ENCODE measurements around the gene SDR39U1.
"Not testable (repeated sequence)": the region's sequence is repeated elsewhere in the genome, so short reads cannot be mapped to it uniquely, and the experiment has no call there.

SDR39U1 gene, protein sequence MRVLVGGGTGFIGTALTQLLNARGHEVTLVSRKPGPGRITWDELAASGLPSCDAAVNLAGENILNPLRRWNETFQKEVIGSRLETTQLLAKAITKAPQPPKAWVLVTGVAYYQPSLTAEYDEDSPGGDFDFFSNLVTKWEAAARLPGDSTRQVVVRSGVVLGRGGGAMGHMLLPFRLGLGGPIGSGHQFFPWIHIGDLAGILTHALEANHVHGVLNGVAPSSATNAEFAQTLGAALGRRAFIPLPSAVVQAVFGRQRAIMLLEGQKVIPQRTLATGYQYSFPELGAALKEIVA

DNA sequence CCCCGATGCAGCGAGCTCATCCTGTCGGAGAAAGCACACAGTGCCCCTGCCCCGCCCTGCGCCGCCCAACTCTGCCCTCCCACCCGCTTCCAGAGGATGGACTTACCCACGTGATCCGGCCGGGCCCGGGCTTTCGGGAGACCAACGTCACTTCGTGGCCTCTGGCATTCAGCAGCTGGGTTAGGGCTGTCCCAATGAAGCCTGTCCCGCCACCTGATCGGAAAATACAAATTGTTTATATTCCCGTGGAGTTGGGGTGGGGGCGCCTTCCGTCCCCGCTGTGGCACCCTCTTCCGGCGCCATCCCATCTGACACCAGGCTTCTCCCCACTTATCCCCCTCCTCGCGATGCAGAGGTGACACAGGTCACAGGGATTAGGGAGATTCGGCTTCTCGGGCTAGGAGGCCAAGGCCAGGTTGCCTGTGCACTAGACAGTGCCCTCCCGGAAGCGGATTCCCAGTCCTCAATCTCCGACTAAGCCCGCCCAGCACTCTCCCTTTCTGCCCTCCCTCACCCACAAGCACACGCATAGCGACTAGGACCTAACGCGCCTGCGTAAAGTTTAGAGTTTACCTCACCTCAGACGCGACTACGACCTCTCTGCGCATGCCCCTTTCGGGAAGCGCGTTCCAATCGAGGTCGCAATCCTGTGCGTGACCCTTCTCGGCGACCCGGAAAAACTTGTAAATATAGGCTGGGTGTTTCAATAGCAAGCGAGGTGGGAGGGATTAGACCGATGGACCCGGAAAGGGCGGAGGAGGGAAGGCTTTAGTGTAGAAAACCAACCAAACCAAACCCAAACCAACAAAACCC lies at the start of gene SDR39U1:
SDR39U1 (minus strand) TSS at position 537 of the 813 bp plus-strand sequence; CDS start at position 530, 7 bp downstream.
- peak; percentile 99 for DNase-seq (ENCODE audit: low spot score)

DNA sequence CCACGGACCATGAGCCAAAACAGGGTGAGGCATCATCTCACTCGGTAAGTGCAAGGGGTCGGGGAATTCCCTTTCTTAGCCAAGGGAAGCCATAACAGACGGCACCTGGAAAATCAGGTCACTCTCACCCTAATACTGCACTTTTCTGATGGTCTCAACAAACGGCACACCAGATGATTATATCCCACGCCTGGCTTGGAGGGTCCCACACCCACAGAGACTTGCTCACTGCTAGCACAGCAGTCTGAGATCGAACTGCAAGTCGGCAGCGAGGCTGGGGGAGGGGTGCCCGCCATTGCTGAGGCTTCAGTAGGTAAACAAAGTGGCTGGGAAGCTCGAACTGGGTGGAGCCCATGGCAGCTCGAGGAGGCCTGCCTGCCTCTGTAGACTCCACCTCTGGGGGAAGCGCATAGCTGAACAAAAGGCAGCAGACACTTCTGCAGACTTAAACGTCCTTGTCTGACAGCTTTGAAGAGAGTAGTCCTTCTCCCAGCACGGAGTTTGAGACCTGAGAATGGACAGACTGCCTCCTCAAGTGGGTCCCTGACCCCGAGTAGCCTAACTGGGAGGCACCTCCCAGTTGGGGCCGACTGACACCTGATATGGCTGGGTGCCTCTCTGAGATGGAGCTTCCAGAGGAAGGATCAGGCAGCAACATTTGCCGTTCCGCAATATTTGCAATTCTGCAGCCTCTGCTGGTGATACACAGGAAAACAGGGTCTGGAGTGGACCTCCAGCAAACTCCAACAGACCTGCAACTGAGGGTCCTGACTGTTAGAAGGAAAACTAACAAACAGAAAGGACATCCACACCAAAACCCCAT lies 49.2 kb upstream of the SDR39U1 start:
- not testable (repeated sequence) for DNase-seq (ENCODE audit: low spot score)

DNA sequence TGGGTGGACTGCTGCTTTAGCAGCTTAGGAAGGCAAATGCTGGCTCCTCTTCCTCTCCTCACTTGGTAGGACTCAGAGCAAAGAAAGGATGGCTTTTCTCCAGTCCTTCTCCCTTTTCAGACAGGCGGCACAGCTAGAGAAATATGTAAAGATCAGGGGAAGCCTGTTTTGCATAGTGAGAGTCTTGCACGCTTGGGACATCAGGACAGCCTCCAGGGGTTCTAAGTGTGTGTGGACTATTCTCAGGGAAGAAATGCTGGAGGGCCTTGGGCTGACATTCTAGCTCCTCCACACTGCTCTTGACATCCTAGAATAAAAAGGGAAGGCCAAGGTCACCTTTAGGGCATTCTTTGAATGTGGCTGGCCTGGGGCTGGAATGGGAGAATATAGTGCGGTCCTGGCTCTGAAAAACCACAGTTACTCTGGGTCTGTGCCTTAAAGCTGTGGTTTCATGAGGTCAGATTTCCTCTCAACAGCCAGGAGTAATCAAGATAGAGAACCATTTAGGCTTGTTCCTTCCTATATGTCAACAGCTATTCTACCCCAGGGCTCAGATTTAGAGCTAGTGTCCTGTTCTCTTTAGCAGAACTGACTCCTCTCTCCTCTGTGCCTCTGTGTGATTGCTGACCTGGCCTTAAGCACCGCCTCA lies 41.2 kb upstream of the SDR39U1 start:
- no peak for DNase-seq (ENCODE audit: low spot score)

DNA sequence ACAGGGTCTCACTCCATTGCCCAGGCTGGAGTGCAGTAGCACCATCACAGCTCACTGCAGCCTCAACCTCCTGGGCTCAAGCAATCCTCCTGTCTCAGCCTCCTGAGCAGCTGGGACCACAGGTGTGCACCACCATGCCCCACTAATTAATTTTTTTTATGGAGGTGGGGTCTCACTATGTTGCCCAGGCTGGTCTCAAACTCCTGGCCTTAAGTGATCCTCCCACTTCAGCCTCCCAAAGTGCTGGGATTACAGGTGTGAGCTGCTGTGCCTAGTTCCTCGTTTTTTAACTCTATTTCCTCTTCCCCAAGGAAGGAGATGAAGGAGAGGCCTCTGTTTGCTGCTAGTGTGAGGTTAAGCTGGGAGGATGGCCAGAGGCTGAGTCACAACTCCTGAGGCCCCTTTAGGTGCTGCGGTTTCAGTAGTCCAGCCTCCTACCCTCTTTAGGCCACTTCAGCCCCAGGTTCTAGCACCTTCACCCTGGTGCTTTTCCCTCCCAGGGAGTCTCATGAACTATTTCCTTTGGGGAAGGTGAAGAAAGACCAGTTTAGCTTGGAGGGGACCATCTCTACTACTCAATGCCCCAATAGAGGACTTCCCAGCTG lies 40.2 kb upstream of the SDR39U1 start:
- peak; percentile 29 for DNase-seq (ENCODE audit: low spot score)

DNA sequence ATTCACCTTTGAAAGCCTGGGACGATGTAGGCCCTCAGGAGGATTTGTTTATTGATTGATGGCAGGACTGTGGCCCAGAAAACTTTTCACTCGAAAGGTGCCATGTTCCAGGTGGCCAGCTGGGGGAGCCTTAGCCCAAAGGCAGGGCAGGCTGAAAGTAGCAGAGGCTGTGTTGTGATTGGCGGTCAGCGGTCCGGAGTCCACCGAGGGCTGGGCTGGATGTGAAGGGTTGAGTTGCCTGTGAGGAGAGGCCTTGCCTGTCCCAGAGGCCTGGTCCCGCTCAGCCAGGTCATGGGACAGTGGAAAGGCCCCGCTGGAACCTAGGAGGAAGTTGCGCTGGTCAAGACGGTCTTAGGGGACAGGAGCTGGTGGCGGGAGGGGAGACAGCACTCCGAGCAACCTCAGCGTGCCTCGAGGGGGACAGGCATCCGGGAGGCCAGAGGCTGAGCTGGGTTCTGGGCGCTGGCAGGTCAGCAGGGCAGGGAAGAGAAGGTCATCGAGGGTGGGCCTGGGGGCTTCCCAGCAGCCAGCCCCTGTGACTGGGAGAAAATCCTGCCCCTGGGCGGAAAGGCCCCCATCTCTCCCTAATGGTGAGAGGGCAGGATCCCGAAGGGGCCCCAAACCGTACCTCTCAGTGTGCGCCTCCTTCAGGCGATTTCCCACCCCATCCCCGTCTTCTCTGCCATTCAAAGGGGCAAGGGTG lies 39.2 kb upstream of the SDR39U1 start:
- DNase-seq (ENCODE audit: low spot score) = peak; percentile 35

DNA sequence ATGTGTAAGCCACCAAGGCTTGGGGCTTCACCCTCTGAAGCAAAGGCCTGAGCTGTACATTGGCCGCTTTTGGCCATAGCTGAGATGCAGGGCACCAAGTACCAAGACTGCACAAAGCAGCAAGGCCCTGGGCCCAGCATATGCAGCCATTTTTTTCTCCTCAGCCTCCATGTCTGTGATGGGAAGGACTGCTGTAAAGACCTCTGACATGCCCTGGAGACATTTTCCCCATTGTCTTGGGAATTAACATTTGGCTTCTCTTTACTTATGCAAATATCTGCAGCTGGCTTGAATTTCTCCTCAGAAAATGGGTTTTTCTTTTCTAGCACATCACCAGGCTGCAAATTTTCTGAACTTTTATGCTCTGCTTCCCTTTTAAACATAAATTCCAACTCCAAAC lies 37.4 kb upstream of the SDR39U1 start:
- DNase-seq (ENCODE audit: low spot score) = not testable (repeated sequence)

DNA sequence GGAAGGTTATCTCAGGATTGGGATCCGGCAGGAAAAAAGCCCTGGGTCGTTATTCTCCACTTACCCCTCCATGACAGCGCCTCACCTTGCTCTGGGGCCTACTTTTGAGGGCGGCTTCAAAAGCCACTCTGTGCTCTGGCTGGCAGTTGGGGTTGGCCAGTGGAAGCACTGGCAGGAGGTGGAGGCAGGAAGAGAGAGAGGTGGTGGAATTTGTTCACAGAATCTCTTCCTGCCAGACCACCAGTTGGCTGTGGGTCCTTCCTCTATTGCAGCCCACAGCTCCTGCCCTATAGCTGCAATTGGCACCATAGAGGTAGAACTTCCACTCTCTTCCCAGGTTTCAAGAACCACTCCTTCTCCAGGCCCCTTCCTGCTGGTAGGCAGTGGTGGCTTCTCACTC lies 32.7 kb upstream of the SDR39U1 start:
- no peak for DNase-seq (ENCODE audit: low spot score)

DNA sequence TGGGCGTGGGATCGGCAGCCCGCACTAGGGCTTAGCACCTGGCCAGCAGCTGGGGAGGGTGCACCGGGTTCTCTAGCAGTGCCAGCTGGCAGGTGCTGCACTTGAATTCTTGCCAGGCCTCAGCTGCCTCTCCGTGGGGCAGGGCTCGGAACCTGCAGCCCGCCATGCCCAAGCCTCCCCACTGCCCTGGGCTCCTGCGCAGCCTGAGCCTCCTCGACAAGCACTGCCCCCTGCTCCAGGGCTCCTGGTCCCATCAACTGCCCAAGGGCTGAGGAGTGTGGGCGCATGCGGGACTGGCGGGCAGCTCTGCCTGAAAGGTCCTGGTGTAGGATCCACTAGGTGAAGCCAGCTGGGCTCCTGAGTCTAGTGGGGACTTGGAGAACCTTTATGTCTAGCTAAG lies 30.6 kb upstream of the SDR39U1 start:
- no peak for DNase-seq (ENCODE audit: low spot score)

DNA sequence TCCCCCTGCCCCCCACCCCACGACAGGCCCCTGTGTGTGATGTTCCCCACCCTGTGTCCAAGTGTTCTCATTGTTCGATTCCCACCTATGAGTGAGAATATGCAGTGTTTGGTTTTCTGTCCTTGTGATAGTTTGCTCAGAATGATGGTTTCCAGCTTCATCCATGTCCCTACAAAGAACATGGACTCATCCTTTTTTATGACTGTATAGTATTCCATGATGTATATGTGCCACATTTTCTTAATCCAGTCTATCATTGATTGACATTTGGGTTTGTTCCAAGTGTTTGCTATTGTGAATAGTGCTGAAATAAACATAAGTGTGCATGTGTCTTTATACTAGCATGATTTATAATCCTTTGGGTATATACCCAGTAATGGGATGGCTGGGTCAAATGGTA lies 27.9 kb upstream of the SDR39U1 start:
- DNase-seq (ENCODE audit: low spot score) = not testable (repeated sequence)

DNA sequence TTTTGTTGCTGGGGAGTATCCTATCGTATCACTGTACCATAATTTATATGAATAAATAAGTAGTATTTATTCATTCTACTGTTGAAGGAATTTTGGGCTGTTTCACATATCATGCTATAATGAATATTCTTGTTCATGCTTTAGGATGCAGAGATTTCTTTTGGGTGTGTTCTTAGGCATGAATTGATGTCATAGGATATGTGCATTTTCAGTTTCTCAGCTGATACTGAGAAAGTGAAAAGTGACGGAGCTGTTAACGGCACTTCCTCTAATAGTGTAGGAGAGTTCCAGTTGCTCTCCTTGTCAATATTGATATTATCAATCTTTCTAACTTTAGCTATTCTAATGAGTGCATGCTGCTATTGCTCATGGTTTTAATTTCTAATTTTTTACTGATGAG lies 23.2 kb upstream of the SDR39U1 start:
- no peak for DNase-seq (ENCODE audit: low spot score)

DNA sequence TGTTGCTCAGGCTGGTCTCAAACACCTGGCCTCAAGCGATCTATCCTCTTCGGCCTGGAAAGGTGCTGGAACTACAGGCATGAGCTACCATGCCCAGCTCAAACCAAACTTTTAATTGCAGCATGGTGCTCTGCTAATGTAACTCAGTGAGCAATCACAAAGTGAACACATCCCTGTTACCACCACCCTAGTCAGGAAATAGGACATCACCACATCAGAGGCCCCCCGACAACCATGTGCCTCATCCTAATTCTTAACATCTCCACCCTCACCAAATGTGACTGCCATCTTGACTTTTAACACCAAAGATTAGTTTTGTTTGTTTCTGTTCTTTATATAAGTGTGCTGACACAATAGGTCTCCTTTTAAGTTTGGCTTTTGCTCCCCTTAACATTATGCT lies 22.8 kb upstream of the SDR39U1 start:
- DNase-seq (ENCODE audit: low spot score) = no peak

DNA sequence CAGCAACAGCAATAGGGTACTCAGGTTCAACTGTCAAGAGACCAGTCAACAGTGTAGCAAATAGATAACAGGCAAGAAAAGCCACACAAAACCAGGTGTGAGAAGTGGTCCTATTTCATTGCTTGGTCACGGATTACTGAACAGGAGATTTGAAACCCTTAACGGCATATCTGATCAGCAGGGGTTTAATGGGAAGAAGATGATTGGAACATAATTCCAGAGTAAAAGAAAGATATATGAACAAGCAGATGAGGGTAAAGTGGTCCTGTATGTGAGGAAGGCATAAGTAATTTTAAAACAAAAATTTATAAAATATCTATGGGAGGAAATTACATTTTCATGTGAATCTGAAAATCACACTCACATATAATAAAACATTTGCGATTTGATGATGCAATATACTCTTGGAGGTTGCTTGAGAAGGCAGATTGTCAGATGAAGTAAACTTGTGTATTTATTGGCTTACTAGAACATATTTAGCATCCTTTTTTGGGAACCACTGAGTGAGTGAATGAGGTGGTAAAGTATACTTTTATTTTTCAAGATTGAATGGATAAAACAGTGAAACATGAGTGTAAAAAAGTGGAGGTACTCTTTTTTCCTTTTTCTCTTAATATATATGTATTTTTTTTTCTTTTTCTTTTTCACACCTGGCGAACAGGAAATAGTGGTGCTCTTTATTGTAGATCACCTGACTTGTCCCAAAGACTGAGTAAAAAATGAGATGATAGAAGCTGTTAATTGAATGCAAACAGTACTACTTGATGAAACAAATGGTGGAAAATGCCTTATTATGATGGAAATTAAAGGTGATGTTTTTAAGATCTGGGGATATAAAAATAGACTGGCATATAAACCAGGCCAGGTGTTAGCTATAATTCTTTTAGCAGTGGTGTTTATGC lies 21.6 kb upstream of the SDR39U1 start:
- no peak for DNase-seq (ENCODE audit: low spot score)

DNA sequence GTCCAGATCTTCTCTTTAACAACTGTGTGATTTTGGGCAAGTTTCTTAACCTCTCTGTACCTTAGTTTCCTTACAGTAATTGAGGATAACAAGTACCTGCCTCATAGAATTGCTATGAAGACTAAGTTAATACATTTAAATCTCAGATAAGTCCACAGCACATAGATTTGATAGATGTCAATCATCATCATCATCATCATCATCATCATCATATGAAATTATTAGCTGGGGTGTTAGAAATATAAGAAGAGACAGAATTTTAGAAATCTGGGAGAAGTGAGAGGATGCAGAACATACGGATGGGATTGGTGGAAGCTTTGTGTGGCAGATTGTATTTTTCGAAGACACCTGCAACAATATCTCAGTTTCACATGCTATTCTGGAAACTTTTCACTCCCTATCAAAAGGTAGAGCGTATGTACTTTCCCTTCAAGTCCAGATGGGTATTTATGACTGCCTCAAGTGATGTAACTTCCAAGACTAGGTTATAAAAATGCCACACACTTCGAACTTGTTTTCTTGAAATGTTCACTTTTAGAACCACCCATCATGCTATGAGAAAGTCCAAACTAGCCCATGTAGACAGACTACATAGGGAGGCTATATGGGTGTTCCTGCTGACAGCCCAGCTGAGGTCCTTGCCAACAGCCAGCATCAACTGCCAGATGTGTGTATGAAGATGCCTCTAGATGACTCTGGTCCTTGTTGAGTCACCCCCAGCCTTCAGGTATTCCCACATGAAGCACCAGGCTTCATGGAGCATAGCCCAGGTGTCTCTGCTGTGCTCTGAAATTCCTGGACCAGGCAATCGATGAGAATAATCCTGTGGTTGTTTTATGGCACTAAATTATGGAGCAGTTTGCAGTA lies 20.7 kb upstream of the SDR39U1 start:
- DNase-seq (ENCODE audit: low spot score) = no peak

DNA sequence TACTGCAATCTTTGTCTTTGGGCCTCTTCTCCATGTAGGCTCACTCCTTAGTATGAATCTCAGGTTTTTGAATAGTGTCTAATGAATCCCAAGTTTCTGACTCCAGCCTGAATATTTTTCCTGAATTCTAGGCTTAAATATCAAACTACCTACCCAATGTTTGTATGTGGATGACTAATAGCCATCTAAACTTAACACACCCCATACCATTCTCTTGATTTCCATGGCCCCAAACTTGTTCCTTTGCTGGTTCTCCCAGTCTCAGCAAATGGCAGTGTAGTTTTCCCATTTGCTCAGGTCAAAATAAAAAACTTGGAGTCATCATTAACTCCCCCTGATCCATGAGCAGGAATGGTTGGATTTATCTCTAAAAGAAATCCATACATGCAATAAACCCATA lies 18.8 kb upstream of the SDR39U1 start:
- no peak for DNase-seq (ENCODE audit: low spot score)

DNA sequence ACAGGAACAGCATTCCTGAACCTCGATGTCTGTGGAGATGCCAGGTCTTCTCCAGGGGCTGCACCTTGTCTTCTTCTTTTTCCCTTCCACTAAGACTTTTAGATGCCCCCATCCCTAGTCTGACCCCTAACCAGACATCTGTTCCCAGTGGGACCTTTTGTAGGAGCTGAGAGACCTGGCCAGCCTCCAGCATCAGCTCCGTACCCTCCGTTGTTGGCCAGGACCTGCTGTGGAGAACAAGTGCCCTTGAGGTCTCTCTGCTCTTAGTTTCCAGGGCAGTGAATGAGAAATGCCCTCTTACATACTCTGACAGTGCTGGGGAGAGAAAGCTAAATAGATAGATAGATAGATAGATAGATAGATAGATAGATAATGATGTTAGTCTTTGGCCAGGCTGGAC lies 16.8 kb upstream of the SDR39U1 start:
- no peak for DNase-seq (ENCODE audit: low spot score)

DNA sequence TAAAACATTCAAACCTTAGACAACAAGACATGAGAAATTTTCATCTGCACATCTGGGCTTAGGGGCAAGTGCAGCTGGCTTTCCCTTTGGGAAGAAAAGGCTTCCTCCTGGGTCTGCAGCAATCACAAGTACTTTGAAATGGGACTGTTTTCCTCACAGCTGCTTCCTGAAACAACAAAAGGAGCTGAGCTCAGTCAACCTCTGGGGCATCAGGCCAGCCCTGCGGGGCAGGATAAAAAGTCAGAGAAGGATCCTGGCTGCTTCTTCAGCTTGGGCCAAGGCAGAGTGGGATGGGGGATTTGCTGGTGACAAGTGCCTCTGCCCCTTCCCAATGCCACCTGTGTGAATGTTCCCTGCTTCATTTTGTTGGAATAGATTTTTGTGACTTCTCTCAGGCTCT lies 16.2 kb upstream of the SDR39U1 start:
- no peak for DNase-seq (ENCODE audit: low spot score)

DNA sequence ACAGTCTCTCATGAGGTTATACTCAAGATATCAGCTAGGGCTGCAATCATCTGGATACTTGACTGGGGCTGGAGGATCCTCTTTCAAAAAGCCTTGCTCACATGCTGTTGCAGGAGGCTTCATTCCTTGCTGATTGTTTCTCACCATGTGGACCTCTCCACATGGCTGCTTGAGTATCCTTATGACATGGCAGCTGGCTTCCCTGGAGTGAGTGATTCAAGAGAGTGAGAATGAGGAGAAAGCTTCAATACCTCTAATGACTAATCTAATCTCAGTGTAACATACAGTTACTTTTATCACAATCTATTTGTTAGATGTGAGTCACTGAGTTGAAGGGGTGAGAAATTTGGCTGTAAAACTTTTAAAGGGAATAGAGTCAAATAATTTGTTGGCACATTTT lies 14.4 kb upstream of the SDR39U1 start:
- DNase-seq (ENCODE audit: low spot score) = peak; percentile 11

DNA sequence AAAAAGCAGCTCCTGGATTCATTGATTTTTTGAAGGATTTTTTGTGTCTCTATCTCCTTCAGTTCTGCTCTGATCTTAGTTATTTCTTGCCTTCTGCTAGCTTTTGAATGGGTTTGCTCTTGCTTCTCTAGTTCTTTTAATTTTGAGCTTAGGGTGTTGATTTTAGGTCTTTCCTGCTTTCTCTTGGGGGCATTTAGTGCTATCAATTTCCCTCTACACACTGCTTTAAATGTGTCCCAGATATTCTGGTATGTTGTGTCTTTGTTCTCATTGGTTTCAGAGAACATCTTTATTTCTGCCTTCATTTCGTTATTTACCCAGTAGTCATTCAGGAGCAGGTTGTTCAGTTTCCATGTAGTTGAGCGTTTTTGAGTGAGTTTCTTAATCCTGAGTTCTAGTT lies 8.3 kb upstream of the SDR39U1 start:
- not testable (repeated sequence) for DNase-seq (ENCODE audit: low spot score)

DNA sequence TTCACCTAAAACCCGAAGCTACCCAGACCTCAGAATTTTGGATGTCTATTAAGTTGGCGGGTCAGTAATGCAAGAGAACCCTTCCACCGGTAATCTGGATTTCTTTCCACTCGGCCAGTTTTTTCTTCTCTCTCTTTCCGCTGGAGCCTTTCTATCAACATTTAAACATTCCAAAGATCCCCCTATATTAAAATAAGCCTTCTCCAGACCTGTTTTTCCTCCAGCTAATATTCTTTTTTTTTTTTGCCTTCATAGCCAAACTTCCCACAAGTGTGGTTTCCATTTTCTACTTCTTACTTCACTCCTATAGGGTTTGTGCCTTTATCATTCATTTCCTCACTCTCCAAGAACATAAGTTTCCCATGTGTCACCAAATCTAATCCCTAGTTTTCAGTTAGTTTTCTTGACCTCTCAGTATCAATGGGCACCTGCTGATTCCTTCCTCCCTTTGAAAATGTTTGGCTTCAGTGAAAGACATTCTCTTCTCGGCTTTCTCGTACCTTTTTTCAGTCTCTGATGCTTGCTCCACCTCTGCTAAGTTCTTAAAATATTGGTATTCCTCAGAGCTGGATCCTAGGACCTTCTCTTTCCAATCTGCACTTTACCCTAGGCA lies 583 bp upstream of the SDR39U1 start:
- DNase-seq (ENCODE audit: low spot score) = no peak
